Liver (tissue), 3 donors: ENCODE results near the gene SH3PXD2A.

Experiments
- CTCF ChIP-seq: fragments of 150-350 bp; IDR thresholded peaks from 2 replicates; pipeline ENCODE4 v1.5.1; 2017; ENCODE audit warnings: improper control_type of control experiment, low read depth, low read length; ENCODE audit not compliant: missing input control
- REST ChIP-seq: IDR thresholded peaks from 2 replicates; pipeline ENCODE4 v1.6.1; 2016; ENCODE audit warnings: antibody characterized with exemption, mild to moderate bottlenecking
- RXRA ChIP-seq, 2 donors: IDR thresholded peaks; 2 replicates each; pipeline ENCODE4 v1.6.1; 2017 to 2018; ENCODE audit warnings: antibody characterized with exemption in 2 of 2, mild to moderate bottlenecking in 1 of 2
- SP1 ChIP-seq: IDR thresholded peaks from 2 replicates; pipeline ENCODE4 v1.6.1; 2018; ENCODE audit warnings: antibody characterized with exemption, mild to moderate bottlenecking
- donor health status: healthy.
- donor health status: healthy.

GRCh38 chr10:103600325-103600724 lies 255.1 kb downstream of the SH3PXD2A start:
- TF ChIP-seq CTCF (no peak), RXRA (IDR thresholded peaks at IDR 0.05) (no peak), SP1 (no peak), REST (no peak)
